Choroid plexus epithelial cell (primary cell): ENCODE measurements around the gene KLHL21.

Experiments used
- DNase-seq: peaks from one replicate; pipeline ENCODE4 v3.0.0-alpha.2; 2010; ENCODE audit warnings: low read depth
- H3K4me3 ChIP-seq: 2 replicates; pipeline ENCODE4 v1.5.1; 2011; ENCODE audit warnings: low read depth, mild to moderate bottlenecking, control low read depth, low read length, moderate library complexity
- TF ChIP-seq, protein P1 (sequence below): conservative IDR thresholded peaks from 2 replicates; pipeline ENCODE4 v1.5.1; 2011; ENCODE audit warnings: low read depth, mild to moderate bottlenecking, control low read depth, inconsistent platforms, low read length, moderate library complexity

Gene KLHL21

DNA sequence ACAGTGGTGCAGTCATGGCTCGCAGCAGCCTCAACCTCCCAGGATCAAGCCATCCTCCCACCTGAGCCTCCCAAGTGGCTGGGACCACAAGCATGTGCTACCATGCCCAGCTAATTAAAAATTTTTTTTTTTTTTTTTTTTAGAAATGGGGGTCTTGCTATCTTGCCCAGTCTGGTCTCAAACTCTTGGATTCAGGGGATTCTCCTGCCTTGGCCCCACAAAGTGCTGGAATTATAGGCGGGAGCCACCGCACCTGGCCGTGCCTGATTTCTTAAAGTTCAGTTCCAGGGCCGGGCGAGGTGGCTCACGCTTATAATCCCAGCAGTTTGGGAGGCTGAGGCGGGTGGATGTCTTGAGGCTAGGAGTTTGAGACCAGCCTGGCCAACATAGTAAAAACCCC, 28.4 kb upstream of the KLHL21 start:
- TF ChIP-seq, protein P1, sequence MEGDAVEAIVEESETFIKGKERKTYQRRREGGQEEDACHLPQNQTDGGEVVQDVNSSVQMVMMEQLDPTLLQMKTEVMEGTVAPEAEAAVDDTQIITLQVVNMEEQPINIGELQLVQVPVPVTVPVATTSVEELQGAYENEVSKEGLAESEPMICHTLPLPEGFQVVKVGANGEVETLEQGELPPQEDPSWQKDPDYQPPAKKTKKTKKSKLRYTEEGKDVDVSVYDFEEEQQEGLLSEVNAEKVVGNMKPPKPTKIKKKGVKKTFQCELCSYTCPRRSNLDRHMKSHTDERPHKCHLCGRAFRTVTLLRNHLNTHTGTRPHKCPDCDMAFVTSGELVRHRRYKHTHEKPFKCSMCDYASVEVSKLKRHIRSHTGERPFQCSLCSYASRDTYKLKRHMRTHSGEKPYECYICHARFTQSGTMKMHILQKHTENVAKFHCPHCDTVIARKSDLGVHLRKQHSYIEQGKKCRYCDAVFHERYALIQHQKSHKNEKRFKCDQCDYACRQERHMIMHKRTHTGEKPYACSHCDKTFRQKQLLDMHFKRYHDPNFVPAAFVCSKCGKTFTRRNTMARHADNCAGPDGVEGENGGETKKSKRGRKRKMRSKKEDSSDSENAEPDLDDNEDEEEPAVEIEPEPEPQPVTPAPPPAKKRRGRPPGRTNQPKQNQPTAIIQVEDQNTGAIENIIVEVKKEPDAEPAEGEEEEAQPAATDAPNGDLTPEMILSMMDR, result no peak
- DNase-seq, result no peak
- H3K4me3 ChIP-seq, result no peak overlapping the region

DNA sequence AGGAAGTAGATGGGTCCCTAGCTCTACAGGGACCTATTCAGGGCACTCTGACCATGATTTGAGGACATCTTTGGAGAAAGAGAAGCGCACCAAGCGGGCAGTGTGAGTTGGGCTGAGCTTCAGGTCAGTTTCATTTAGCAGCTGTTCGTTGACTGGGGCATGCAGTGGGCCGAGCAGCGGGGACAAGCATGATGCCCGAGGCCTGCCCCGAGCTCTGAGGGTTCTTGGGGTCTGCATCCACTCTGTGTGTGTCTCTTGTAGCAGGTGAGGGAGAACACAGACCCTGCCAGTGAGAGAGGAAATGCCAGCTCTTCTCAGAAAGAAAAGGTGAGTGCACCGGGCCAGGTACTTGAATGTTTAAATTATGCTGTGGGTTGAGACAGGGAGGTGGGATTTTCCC, 27.4 kb upstream of the KLHL21 start:
- TF ChIP-seq, protein P1, result no peak
- DNase-seq, result no peak
- no peak overlapping the region for H3K4me3 ChIP-seq

DNA sequence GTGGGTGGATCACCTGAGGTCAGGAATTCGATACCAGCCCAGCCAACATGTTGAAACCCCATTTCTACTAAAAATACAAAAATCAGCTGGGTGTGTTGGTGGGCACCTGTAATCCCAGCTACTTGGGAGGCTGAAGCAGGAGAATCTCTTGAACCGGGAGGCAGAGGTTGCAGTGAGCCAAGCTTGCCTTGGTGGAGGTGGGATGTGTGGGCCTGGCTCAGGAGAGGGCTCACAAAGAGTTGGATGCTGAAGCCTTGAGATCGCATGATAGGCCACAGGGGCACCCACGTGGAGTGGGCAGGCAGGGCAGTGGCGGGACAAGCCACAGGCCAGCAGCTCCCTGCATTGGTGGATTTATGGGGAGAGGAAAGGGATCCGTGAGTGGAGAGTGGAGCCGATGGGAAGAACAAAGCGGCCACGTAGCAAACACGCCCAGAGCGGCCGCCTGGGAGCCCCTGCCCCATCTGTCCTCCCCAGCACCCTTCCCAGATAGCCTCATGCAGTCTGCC, 26.4 kb upstream of the KLHL21 start:
- DNase-seq, result no peak
- no peak overlapping the region for H3K4me3 ChIP-seq
- TF ChIP-seq, protein P1, result no peak

DNA sequence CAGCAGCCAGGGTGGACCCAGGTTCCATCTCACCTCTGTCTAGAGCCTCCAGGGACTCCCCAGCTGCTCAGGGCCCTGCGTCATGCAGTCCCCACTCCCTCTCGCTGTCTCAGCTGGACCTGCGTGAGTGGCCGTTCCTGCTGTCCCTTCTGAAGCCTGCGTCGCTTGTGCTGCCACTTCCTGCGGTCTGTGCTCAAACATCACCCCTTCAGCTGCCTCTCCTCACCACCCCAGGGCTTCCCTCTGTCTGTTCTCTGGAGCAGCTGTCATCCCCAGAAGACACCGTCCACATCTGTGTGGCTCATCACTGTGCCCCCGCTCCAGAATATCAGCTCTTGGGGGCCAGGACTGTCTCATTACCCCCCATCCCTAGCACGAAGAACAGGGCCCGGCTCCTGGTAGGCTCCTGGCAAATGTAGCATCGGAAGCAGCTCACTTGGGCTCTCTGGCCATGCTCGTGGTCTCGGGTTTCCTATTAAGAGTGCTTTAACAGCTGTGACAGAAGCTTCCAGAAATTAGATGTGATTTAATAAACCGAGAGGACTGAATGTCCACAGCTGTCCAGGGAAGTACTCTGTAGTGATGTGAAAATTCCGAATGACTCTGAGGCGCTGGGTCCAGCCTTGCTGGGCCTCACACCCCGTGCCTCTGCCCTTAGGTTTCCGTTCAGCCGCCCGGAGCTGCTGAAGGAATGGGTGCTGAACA, 25.3 kb upstream of the KLHL21 start:
- no peak for DNase-seq
- TF ChIP-seq, protein P1, result no peak
- no peak overlapping the region for H3K4me3 ChIP-seq

DNA sequence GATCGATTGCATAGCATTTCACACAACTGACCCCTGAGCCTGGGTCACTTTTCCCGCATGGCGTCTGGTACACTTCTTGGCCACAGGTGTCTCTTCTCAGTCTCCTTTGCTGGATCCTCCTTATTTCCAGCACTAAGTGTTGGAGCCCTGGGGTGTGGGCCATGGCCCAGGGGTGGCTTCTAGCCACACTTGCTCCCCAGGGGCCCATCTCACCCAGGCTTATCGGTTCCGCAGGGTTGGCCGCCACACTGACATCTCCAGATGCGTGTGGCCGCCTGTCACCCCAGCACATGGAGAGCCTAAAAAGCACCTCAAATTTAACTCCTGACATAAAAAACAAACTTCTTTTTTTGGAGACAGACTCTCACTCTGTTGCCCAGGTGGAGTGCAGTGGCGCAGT, 24.4 kb upstream of the KLHL21 start:
- DNase-seq, result no peak
- H3K4me3 ChIP-seq, result no peak overlapping the region
- TF ChIP-seq, protein P1, result no peak

DNA sequence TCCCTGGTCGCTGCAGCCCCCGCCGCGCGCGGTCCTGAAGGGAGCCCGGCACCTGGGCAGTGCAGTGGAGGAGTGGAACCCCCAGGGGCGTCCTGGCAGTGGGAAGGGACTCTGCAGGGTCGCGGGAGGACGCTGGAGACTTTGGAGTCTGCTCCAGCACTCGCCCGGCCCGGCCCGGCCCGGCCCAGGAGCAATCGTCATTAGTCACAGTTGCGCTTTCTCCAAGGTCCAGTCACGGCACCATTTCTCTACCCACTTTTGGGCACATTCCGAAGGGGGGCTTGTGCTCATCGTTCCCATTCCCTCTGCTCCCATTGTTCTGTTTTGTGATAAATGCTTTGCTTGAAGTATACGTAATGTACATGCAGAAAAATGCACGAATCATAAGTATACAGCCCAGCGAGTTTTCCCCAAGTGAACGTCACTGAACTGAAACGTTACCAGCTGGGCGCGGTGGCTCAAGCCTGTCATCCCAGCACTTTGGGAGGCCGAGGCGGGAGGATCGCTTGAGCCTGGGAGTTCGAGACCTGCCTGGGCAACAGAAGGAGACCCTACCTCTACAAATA, 23.0 kb upstream of the KLHL21 start:
- TF ChIP-seq, protein P1, result no peak
- DNase-seq, result peak; percentile 54
- H3K4me3 ChIP-seq, result peak overlapping the region; percentile 78
